Measurements from ENCODE around the gene IAH1. TPM values are rescaled to one million over a fixed set of nuclear protein-coding genes. Genes with fewer than 3 reads are reported as not detected.

IAH1 gene
- total RNA-seq, 1 donor = 66.9 TPM

- no peak overlapping the region for H3K4me3 ChIP-seq (ENCODE audit: low read depth, low read length)
- no peak for DNase-seq (ENCODE audit: low read depth)
- TF ChIP-seq CTCF (IDR thresholded peaks at IDR 0.05; ENCODE audit: insufficient read depth, low read depth, low read length) = no peak
Observed at GRCh38 chr2:9536504-9536903, 62.2 kb downstream of the IAH1 start.

GRCh38 chr2:9538000-9538507 lies 63.7 kb downstream of the IAH1 start:
- peak; percentile 92 for DNase-seq (ENCODE audit: low read depth)
- no peak overlapping the region for H3K4me3 ChIP-seq (ENCODE audit: low read depth, low read length)
- TF ChIP-seq CTCF (IDR thresholded peaks at IDR 0.05; ENCODE audit: insufficient read depth, low read depth, low read length) = no peak

Other genes starting within 250 kb of the IAH1 start
- 25.8 and 33.2 TPM in 2 replicates for gene ITGB1BP1, start 51.0 kb upstream of the IAH1 start, total RNA-seq
- gene CPSF3, start 50.9 kb upstream of the IAH1 start, total RNA-seq = 41.9 and 68.2 TPM in 2 replicates
- gene ADAM17, start 81.3 kb downstream of the IAH1 start, total RNA-seq = 40.9 and 59.2 TPM in 2 replicates
- gene YWHAQ, start 156.4 kb downstream of the IAH1 start, total RNA-seq = 260 and 283 TPM in 2 replicates